ENCODE measurements around the gene FAM9C. TPM values are rescaled to one million over a fixed set of nuclear protein-coding genes. Genes with fewer than 3 reads are reported as not detected.
"Not testable (repeated sequence)": the region's sequence is repeated elsewhere in the genome, so short reads cannot be mapped to it uniquely, and the experiment has no call there.

Gene FAM9C
- total RNA-seq, 1 donor from 2014 or later = not detected

DNA sequence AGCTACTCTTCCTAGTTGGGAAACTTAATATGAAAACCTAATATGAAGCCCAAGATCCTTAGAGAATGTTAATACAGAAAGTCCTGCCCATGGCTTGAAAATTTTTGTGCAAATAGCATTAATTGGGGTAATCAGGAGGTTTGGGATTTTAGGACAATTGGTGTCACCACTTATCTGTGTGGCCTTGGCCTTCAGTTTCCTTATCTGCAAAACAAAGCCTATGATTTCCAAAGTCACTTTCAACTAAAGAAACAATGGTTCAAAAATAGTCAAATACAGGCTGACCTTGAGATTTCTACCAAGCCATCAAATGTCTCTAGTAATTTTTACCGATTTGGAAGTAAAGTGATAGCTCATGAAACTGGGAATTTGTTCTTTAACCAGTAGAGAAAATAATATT lies 40.2 kb upstream of the FAM9C start:
- Histone ChIP-seq H3K27ac (no peak overlapping the region), H3K36me3 (no peaks in the 10 kb centered on the region), H3K27me3 (no peaks in the 10 kb centered on the region), H3K4me3 (no peak overlapping the region), H3K9me3 (no peaks in the 10 kb centered on the region), H3K4me1 (peaks cover 0 to 7% of the 10 kb centered on the region in 2 donors)
- TF ChIP-seq CTCF (IDR thresholded peaks at IDR 0.05) = no peak
- intact Hi-C loops (cut with DNase I) = no loop called here
- DNase-seq (ENCODE audit: low spot score in 2 of 2) = no peak

- H3K4me1 ChIP-seq; H3K4me3 ChIP-seq; H3K36me3 ChIP-seq; intact Hi-C loops (cut with DNase I); H3K27ac ChIP-seq; H3K27me3 ChIP-seq; DNase-seq (ENCODE audit: low spot score in 2 of 2); H3K9me3 ChIP-seq: not testable (repeated sequence)
These were observed 39.4 kb upstream of the FAM9C start for GRCh38 chrX:13083755-13084326.

DNA sequence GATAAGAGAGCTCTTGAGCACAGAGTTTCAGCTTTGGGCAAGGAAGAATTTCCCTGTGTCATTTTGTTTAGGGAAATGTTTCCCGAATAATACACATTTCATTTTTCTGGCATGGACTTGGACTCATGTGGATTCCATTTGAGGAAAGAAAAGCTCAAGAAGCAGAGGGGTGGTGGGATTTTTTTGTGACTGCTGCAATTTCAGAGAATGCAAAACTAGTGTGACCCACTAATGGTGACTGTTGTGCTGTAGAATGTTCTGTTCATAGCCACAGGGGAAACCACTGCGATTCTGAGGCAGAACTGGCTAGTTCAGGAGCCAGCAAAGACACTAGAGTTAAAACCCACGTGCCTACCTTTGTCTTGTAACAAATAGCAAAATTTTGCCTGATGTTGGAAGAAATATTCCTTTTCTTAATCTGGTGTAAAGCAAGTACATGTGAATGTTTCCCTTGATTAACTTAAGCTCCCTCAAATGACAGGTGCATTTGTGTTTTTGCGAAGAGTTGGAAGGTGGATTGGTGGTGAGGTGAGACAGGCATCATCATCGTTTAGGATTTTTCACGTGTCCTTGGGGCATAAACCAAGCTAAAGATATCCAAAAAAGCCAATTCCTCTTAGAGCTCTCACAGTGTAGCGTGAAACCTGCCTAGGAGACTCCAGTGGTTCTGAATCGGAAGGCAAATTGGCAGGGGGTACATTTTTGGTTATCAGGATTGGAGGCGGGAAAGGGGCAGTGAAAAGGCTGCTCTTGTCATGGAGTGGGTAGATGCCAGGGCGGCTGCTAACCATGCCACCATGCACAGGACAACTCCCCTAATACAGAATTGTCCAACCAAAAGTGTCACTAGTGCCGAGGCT lies 38.0 kb upstream of the FAM9C start:
- peak overlapping the region in 1 of 2 donors; percentile 13 for H3K27ac ChIP-seq
- peaks cover 0 to 7% of the 10 kb centered on the region in 2 donors for H3K4me1 ChIP-seq
- intact Hi-C loops (cut with DNase I) = no loop called here
- H3K4me3 ChIP-seq = no peak overlapping the region
- TF ChIP-seq CTCF (IDR thresholded peaks at IDR 0.05) = no peak
- DNase-seq (ENCODE audit: low spot score in 2 of 2) = no peak
- H3K36me3 ChIP-seq = no peaks in the 10 kb centered on the region
- H3K9me3 ChIP-seq = no peaks in the 10 kb centered on the region
- no peaks in the 10 kb centered on the region for H3K27me3 ChIP-seq

GRCh38 chrX:13081395-13082205 lies 37.2 kb upstream of the FAM9C start:
- no peaks in the 10 kb centered on the region for H3K27me3 ChIP-seq
- peak overlapping the region; percentile 13 to 17 for H3K27ac ChIP-seq
- H3K4me1 ChIP-seq = peaks cover 0 to 7% of the 10 kb centered on the region in 2 donors
- H3K9me3 ChIP-seq = no peaks in the 10 kb centered on the region
- H3K4me3 ChIP-seq = no peak overlapping the region
- intact Hi-C loops (cut with DNase I) = no loop called here
- TF ChIP-seq CTCF (IDR thresholded peaks at IDR 0.05) = no peak
- no peaks in the 10 kb centered on the region for H3K36me3 ChIP-seq
- DNase-seq (ENCODE audit: low spot score in 2 of 2) = no peak

DNA sequence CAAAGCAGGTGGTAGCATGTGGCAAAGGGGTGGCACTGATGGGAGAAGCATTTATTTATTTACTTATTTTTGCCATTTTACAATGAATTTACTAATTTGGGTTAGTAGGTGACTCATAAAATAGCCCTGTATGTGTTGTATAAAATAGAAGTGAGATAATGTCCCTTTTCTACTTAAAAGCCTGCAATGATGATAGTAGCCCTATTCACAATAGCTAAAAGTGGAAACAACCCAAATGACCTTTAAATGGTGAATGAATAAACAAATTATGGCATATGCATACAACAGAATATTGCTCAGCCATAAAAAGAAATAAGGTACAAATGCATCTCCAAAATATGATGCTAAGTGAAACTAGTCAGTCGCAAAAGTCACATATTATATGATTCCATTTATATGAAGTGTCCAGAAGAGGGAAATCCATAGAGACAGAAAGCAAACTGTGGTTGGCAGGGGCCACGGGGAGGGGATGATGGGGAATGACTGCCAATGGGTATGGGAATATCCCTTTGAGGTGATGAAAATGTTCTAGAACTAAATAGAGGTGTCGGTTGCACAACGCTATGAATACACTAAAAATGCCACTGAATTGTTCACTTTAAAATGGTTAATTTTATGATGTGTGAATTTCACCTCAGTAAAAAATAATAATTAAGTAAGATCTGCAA lies 35.8 kb upstream of the FAM9C start:
- H3K4me1 ChIP-seq = peaks cover 0 to 7% of the 10 kb centered on the region in 2 donors
- H3K4me3 ChIP-seq = no peak overlapping the region
- DNase-seq (ENCODE audit: low spot score in 2 of 2) = no peak
- H3K9me3 ChIP-seq = no peaks in the 10 kb centered on the region
- no peaks in the 10 kb centered on the region for H3K36me3 ChIP-seq
- no peak for TF ChIP-seq CTCF (IDR thresholded peaks at IDR 0.05)
- peak overlapping the region in 1 of 2 donors; percentile 71 for H3K27ac ChIP-seq
- intact Hi-C loops (cut with DNase I) = no loop called here
- no peaks in the 10 kb centered on the region for H3K27me3 ChIP-seq

All from ascending aorta (tissue), 2 donors.